Mucosa of descending colon (tissue), 3 donors: ENCODE results near the gene DOCK2. TPM values are rescaled to one million over a fixed set of nuclear protein-coding genes. Genes with fewer than 3 reads are reported as not detected.

Experiments used
- ATAC-seq: fragments of 200-7000 bp; cut with Tn5 transposase; one replicate; pipeline ENCODE4 v1.9.1; 2020; ENCODE audit warnings: mild to moderate bottlenecking, moderate library complexity
- DNase-seq, 3 donors: peaks; one replicate each; pipeline ENCODE4 v3.0.0-alpha.2; 2020
- H3K36me3 ChIP-seq: fragments of 200-600 bp; one replicate; pipeline ENCODE4 v1.8.0; 2021; ENCODE audit warnings: low read depth, mild to moderate bottlenecking
- H3K4me1 ChIP-seq: fragments of 200-600 bp; one replicate; pipeline ENCODE4 v1.8.0; 2021; ENCODE audit warnings: low read depth, mild to moderate bottlenecking
- H3K4me3 ChIP-seq: fragments of 200-600 bp; one replicate; pipeline ENCODE4 v1.8.0; 2021; ENCODE audit warnings: mild to moderate bottlenecking
- H3K9me3 ChIP-seq: fragments of 200-600 bp; one replicate; pipeline ENCODE4 v1.8.0; 2021; ENCODE audit warnings: mild to moderate bottlenecking
- intact Hi-C, 2 donors: fragments of 100-400 bp; cut with DNase I in 1 of 2; cut with micrococcal nuclease in 1 of 2; formaldehyde crosslinking; loops; one replicate each; pipeline versions ENCODE4 v1.11.0 to v1.11.1; 2022; cut with DNase I, micrococcal nuclease
- total RNA-seq, 3 donors: library from RNA; stranded (reverse); fragmentation: NEBNext Ultra II Directional in 2 of 3; extraction: Animal tissue kit (Norgen Biotek cat#: 25700) in 2 of 3; gene quantifications; one replicate each; pipeline versions ENCODE4 v1.2.1 to v1.2.4, GENCODE V29; 2021 to 2023
- TF ChIP-seq, protein P1 (sequence below): fragments of 200-600 bp; IDR thresholded peaks from one replicate; pipeline ENCODE4 v1.8.0; 2022; ENCODE audit warnings: antibody characterized with exemption, mild to moderate bottlenecking
- donor health status: DM: no; HTN: no; CAD: no; lungs with moderate emphysema.
- donor health status: DM: no; HTN: no; CAD: no.
- donor health status: DM: no; HTN: yes; CAD: no.

DOCK2 gene
- total RNA-seq, 3 donors from 2014 or later, result 7.2 to 20.1 (median 18.1) TPM

DNA sequence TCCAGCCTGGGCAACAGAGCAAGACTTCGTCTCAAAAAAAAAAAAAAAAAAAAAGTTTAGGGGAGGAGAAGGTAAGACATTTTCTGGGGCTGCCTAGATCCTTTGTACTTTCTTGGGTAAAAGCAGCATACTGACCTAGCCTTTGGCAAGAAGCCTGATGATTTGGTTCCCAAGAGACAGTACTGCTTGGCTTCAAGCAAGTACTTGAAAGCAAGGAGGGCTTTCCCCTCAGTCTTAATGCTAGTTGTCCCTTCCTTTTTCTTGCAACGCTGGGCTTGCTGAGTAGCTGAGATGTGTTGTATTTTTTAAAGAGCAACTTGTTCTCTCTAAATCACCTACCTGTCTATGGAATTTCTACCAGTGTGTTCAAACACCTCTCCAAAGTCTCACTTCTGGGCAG is 267.0 kb downstream of the DOCK2 start:
- intact Hi-C loops, result no loop called here
- DNase-seq, result no peak

DNA sequence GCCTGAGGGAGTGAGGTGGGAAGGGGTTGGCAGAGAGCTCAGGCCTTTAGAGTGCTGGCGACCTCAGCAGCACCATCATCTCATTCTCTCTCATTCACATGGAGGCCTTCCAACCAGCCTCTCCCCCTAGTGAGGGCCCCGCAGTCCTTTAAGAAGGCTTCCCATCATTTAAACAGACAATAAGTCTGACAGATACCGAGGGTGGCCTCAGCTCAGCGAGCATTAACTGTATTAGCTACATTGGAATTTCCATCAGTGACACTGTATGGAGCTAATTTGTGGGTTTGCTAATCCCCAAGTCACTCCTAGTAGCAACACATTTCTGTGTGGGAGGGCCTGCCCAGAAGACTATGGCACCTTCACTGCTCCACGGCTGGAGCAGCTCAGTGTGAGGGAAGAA is 267.4 kb downstream of the DOCK2 start:
- ATAC-seq (no peak), DNase-seq (no peak)
- H3K36me3 ChIP-seq, result no peaks in the 10 kb centered on the region
- no peaks in the 10 kb centered on the region for H3K4me1 ChIP-seq
- H3K4me3 ChIP-seq, result no peak overlapping the region
- no peaks in the 10 kb centered on the region for H3K9me3 ChIP-seq
- intact Hi-C loops, result no loop called here
- TF ChIP-seq, protein P1, sequence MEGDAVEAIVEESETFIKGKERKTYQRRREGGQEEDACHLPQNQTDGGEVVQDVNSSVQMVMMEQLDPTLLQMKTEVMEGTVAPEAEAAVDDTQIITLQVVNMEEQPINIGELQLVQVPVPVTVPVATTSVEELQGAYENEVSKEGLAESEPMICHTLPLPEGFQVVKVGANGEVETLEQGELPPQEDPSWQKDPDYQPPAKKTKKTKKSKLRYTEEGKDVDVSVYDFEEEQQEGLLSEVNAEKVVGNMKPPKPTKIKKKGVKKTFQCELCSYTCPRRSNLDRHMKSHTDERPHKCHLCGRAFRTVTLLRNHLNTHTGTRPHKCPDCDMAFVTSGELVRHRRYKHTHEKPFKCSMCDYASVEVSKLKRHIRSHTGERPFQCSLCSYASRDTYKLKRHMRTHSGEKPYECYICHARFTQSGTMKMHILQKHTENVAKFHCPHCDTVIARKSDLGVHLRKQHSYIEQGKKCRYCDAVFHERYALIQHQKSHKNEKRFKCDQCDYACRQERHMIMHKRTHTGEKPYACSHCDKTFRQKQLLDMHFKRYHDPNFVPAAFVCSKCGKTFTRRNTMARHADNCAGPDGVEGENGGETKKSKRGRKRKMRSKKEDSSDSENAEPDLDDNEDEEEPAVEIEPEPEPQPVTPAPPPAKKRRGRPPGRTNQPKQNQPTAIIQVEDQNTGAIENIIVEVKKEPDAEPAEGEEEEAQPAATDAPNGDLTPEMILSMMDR, result no peak

More for the DNA sequence above, 267.0 kb downstream of the DOCK2 start:
- TF ChIP-seq, protein P1, result no peak
- no peak for ATAC-seq
- H3K4me1 ChIP-seq, result no peaks in the 10 kb centered on the region
- H3K9me3 ChIP-seq, result no peaks in the 10 kb centered on the region
- H3K4me3 ChIP-seq, result no peak overlapping the region
- H3K36me3 ChIP-seq, result no peaks in the 10 kb centered on the region

GRCh38 chr5:169905017-169905416 is 267.9 kb downstream of the DOCK2 start:
- intact Hi-C loops, result no loop called here
- DNase-seq, result no peak
- Histone ChIP-seq H3K36me3 (no peaks in the 10 kb centered on the region), H3K4me3 (no peak overlapping the region), H3K4me1 (no peaks in the 10 kb centered on the region), H3K9me3 (no peaks in the 10 kb centered on the region)
- no peak for ATAC-seq
- TF ChIP-seq, protein P1, result no peak

DNA sequence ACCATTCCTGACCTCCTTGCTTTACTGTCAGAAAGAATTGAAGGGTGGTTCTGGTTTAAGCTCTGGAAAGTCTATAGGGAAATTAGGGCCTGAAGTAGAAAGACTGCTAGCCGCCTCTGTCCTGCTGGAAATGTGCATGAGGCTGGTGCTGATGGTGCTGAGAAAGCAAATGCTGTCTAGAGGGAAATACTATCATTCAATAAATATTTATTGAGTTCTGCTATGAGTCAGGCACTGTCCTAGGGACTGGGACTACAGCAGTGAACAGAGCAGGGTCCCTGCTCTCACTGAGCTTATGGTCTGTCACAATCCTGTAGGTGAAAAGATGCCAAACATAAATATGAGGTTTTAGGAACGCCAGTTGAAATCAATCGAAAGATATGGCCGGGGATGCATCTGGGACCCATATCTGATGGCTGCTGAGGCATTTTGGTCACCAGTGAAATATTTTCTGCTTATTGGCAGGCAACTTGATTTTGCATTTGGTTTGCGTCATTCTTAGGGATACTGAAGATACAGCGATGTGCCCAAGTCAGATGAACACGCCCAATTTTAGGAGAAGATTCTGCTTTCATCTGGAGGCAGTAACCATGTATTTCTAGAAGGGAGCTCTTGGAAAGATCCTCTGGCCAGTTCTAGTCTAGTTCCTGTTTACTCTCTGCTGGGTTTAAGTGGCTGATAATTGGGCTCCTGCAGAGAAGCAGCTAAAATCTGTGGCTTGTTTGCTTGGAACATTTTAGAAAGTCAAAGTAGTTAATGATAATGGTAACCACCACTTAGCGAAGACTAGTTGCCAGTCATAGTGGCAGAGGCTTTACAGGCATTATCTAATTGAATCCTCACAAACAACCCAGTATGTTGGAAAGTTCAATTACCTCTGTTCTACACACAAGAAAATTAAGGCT is 269.9 kb downstream of the DOCK2 start:
- Histone ChIP-seq H3K4me1 (no peaks in the 10 kb centered on the region), H3K9me3 (no peaks in the 10 kb centered on the region), H3K36me3 (no peaks in the 10 kb centered on the region), H3K4me3 (no peak overlapping the region)
- ATAC-seq (no peak), DNase-seq (no peak)
- TF ChIP-seq, protein P1, result no peak
- intact Hi-C loops, result no loop called here

DNA sequence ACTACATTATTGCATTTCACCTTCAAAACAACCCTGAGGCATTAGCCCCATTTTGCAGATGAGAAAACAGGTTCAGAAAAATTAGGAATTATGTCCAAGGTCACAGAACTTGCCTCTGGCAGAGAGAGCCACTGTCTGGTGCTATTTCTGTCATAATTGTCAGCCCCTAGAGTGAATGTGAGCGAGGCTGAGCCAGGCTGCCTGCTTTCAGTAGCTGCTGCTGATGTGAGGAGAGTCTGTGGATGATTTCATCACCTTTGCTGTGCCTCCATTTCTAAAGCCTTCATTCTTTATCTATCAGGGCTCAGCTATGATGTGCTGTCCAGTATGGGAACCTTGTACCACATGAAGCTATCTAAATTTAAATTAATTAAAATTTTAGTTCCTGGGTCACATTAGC is 271.8 kb downstream of the DOCK2 start:
- TF ChIP-seq, protein P1, result no peak
- intact Hi-C loops, result no loop called here
- DNase-seq, result no peak
- Histone ChIP-seq H3K4me1 (no peaks in the 10 kb centered on the region), H3K36me3 (no peaks in the 10 kb centered on the region), H3K9me3 (no peaks in the 10 kb centered on the region), H3K4me3 (no peak overlapping the region)
- ATAC-seq, result no peak
